ENCODE results near the gene TUT7.
"Not testable (repeated sequence)": the region's sequence is repeated elsewhere in the genome, so short reads cannot be mapped to it uniquely, and the experiment has no call there.

The TUT7 gene

DNA sequence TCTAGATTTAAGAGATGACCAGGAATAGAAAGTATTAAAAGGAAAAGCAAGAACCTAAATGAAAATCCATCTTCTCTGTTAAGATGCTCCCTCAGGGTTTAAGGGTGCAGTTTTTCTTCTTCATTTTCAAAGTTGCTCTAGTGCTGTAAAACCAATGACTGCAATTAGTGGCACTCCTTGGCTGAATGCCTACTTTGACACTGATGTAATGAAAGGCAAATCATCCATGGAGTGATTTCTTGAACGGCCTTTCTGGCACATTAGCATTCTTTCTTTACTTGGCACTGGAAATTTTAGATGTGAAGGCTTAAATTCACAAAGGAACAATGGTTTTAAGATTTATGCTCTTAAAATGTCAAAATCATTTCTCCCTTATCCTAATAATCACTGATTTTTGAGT, 52.5 kb downstream of the TUT7 start:
- DNase-seq (ENCODE audit: low read depth, low spot score): no peak

DNA sequence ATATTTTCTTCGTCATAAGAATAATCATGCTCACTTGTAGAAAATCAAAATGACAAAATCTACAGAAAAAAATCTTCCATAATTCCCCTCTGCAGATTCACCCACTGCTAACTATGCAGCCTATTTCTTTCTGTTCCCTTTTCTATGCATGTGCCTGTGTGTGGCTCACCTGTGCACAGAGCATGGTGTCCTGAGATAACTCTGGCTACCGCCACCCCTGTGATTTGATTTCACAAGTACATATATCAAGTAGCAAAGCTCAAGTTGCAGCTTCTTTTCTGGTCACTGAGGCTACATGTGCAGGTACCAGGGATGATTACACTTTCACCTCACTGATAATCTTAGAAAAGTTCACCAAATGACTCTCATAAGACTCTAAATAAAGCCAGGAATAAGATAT, 53.5 kb downstream of the TUT7 start:
- DNase-seq (ENCODE audit: low read depth, low spot score): no peak

DNA sequence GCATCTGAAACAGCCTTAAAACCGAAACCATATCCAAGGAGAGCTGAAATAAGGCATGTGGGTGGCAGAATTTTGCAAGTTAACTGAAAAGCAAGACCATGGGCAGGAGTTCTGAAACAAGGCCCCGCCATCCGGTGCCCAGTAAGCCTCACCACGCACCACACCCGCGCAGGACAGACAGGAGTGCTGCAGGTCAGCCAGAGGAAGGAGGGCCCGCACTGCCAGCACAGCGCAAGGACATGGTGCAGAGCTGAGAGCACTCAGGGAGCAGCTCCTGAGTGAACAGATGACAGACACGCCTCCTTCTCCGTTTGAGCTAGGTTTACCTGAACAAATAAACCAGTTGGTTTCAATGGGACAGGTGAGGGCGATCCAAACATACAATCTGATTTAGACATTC, 55.3 kb downstream of the TUT7 start:
- no peak for DNase-seq (ENCODE audit: low read depth, low spot score)

DNA sequence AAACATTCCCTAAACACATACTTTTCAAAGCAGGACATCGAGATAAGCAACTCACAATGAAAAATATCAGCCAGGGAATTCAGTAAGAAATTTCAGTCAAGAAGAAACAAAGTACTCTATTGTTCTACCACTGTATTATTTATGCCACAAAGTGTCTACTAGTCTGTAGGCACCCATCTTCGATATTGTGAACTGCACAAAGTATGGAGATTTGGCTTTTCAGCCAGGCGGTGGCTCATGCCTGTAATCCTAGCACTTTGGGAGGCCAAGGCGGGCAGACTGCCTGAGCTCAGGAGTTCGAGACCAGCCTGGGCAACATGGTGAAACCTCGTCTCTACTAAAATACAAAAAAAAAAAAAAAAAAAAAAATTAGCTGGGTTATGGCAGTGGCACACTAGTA, 63.9 kb downstream of the TUT7 start:
- not testable (repeated sequence) for DNase-seq (ENCODE audit: low read depth, low spot score)

DNA sequence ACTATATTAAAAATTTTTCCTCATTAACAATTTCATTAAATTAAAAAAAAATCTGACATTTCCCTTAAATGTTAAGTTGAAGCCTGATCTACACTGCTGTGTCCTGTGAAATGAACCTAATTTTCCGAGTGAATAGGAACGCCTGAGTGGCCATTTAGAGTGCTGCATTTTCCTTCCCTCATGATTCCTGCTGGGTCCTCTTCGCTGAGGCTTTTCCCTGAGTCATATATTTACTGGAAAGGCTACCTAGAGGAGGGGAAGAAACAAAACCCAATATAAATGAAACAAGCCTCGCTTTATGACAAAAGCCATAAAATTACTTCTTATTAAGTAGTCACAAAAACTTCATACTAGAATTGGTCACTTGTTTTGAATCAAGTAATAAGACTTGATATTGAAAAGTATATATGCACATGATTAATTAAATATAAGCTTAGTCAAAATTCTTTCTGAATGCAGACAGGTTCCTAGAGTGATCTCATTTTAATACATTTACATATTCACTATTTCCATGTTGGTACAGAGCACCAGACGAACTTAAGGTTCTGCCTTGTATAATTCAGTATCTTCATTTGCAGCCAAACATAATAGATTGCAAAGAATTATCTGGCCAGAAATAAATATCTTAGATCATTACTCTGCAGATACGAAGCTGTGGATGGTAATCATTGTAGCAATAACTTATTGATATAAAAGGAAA, 65.6 kb downstream of the TUT7 start:
- no peak for DNase-seq (ENCODE audit: low read depth, low spot score)

DNA sequence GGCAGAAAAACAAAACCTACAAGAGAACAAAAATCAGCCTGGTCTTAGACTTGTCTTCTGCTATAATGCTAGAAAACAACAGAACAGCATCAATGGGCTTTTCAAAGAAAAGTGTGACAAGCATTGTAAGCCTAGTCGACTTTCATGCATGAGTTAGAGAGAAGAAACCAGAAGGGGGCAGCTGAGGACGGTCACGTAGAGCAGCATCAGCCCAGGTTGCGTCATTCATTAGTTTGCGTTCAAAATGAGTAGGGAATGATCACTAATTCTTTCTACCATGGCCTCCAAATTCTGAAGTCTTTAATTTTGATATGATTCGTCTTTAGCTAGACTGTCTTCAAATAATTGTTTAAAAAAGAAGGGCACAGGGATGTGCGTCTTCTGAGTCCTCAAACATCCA, 67.2 kb downstream of the TUT7 start:
- DNase-seq (ENCODE audit: low read depth, low spot score): no peak

DNA sequence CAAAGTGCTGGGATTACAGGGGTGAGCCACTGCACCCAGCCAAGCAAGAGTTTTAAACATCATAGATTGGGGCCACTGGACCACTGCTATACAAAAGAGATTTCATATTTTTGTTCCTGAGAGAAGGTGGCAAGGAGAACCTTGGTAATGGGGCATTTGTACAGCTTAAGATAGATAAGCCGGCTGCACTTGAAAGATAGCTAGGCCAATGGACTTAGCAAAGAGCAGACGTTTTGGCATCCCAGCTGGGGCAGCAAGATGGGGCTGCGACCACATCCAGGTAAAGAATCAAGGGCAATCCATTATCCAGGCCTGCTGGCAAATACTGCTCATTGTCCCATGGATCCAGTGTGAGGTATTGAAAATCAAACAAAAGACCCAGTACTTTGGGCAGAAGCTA, 67.9 kb downstream of the TUT7 start:
- no peak for DNase-seq (ENCODE audit: low read depth, low spot score)

DNA sequence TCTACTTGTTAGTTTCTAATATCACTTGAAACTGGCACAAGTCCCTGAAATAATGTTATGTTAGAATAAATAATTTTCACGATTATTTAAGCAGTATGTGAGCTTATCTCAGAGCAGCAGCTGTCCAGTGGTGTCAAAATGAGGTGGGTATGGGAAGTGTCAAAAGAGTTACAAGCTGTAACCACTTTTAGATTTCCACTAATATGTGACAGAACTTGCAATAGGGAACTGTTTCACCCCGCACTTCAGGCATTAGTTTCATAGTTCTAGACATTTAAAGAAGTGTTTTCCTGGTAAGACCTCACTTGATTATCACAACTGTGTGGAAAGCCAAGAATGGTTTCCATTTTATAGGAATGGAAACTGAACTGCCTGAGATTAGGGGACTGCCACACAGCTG, 68.9 kb downstream of the TUT7 start:
- no peak for DNase-seq (ENCODE audit: low read depth, low spot score)

DNA sequence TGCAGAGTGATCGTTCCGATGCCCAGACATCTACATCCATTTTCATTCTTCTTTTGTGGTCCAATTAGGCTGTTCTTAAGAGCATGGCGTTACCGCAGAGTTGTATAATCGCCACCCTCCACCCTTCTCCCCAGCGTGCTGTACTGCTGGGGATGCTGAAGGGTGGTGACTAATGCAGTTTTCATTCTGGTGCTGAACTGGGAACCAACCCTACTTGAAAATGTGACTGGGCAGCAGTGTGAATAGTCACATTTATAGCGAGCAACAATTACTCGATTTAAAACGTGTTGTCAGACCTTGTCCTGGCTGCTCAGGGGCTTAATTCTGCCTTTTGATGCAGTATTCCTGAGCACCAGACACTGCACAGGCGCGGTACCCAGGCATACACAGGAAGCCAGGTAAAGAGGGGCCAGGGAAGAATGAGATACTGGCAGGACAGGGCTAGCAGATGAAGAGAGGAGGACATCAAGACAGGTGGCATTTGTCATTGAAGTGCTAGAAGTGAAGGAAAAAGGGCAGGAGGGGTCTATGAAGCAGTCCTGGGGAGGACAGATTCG, 71.2 kb downstream of the TUT7 start:
- no peak for DNase-seq (ENCODE audit: low read depth, low spot score)

DNA sequence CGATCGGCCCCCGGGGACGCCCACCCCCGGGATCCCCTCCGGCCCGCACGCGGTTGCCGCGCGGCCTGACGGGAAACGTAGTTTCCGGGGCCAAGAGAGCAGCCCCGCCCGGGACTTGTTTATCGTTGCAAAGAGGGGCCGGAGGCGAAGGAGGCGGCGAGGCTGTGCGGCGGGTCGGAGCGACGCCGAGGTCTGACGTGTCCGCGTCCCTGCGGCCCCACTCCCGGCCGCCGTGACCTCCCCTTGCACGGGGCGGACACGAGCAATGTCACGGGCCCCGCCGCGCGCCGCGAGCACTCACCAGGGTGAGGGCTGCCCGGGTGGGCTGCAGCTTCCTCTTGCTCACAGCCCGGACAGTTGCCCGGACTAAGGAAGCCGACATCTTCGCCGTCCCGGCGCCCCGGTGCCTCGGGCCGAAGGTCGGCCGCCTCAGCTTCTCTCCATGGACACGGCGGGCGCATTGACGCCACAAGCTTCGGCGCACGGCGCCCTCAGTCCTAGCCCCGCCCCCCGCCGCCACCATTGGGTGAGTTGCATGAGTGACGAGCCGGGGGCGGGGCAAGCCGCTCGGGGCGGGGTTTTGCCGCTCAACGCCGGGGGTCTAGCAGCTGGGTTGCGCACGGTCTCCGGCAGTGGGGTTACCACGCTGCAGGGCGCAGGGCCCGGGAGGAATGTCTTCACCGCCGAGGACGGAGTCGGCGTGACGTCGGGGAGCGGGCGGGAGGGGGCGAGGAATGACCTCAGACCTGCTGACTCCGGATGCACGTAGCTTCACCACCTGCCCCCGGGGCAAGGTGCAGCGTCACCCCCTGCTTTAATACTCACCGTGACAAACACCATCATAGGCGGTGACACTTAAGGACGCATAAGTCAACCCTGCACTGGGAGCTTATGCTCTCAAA, 71.9 kb downstream of the TUT7 start, which contains the start of gene ISCA1:
Gene ISCA1, minus strand, starts transcription at position 462 of the 902 bp plus-strand sequence. Its CDS starts 80 bp downstream, at position 382.
- DNase-seq (ENCODE audit: low read depth, low spot score): peak; percentile 97

DNA sequence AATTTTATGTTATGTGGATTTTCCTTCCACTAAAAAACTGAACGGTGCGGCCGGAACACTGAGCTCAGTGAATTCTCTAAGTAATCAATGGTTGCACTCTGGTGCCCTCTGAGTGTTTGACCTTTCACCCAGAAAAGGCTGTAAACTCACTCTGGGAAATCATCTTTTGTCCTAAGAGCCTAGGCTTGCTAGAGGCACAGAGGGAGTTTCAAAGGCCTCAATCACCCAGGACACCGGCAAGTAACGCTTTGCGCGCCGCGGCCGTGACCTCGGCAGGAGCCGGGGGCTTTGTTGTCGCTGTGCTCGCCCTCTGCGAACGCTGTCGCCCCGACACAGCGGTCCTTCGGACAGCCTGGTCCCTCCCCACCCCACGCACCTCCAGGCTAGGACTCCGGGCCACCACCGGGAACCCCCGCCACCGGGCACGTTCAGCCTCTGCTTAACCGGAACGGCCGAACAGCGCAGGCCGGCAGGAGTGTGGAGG, 72.6 kb downstream of the TUT7 start:
- DNase-seq (ENCODE audit: low read depth, low spot score): no peak

DNA sequence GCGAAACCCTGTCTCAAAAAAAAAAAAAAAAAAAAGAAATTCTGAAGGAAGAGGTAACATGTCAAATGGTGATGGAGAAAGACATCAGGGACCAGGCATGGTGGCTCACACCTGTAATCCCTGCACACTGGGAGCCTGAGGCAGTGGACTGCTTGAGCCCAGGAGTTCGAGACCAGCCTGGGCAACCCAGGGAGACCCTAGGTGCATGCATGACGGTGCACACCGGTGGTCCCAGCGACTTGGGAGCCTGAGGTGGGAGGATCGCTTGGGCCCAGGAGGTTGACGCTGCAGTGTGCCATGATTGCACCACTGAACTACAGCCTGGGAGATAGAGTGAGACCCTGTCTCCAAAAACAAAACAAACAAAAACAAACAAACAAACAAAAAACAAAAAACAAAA, 73.6 kb downstream of the TUT7 start:
- DNase-seq (ENCODE audit: low read depth, low spot score): no peak

DNA sequence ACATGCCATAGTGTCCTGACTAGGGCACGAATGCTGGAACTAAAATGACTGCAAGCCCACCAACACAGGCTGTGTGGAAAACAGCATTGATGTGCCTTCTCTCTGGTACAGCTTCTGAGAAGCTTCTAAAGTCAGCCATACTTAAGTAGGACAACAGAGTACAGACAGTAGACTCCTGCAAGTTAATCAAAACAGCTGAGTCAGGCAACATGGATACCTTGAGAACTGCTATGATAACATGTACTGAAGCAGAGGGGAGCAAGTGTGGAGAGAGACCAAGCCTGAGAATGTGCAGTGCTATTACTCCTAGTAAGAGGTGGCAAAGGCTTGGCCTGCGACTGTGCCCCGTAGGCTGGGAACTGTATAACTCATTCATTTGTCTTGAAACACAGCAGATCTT, 74.4 kb downstream of the TUT7 start:
- DNase-seq (ENCODE audit: low read depth, low spot score): no peak

DNA sequence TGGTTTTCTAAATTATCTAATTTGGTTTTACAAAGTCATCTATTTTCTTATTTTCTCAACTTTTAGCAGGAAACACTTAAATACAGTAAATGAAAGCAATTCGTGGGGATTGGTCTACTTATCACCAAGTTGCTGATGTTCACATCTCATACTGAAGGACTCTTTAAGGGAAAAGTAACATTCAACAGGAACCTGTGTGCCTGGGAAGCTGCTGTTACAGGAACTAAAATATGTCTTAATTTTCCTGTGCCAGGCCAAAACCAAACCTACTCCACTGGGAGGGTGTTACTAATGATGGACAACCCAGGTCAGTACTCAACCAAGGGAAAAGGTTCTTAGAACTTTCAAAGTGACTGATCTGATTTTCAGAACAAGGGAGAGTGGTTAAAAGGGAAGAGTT, 77.1 kb downstream of the TUT7 start:
- no peak for DNase-seq (ENCODE audit: low read depth, low spot score)

DNA sequence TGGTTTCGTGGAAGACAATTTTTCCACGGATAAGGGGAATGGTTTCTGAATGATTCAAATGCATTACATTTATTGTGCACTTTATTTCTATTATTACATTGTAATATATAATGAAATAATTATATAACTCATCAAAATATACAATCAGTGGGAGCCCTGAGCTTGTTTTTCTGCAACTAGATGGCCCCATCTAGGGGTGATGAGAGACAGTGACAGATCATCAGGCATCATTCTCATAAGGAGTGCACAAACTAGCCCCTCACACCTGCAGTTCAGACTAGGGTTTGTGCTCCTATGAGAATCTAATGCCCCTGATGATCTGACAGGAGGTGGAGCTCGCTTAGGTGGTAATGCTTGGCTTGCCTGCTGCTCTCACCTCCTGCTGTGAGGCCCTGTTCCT, 78.2 kb downstream of the TUT7 start:
- no peak for DNase-seq (ENCODE audit: low read depth, low spot score)

DNA sequence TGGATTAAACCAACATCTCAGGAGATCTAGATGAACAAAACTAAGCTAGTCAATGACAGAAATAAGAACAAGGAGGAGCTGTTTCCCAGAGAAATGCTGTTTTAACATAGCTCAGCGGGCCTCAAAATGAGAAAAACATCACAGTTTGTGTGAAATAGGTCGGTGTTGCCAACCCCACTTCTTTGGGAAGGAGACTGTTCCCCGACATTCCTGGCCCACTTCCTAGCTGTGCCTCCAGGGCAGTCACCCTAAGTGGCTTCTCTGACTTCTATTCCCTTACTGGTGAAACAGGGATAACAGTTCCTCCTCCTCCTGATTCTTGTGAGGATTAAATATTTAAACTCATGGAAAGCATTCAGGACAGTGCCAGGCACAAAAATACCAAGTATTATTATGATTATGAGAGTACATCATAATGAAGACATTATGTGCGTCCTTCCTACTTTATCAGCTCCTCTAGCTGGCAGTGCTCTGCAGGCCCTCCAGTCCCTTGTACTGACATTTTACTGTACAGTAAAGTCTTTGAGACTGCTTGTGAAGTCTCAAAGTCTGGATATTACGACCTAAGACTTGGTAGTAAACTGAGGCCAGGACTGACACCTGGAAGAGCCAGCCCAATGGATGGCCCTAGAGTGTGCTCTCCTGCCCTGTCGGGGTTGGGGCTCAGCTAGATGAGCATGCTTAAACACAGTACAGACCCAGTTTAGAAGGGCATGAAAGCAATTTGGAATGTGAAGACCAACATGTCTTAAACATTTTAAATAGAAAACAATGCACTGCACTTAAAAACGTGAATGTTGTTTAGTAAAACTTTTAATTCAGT, 79.2 kb downstream of the TUT7 start:
- DNase-seq (ENCODE audit: low read depth, low spot score): no peak

DNA sequence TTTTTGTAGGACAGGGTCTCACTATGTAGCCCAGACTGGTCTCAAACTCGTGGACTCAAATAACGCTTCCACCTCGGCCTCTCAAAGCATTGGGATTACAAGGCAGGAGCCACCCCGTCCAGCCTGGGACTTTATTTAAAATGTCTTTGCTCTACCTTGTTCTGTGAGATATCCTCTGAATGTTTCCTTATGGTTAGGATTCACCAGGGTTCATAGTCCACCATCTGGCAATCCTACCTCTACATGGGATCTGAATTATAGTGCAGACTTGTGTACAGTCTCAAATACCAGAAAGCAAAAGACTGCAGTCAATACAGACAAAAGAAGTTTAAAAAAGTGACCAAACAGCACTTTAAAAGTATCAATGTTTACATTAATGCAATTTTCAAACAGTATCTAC, 82.0 kb downstream of the TUT7 start:
- DNase-seq (ENCODE audit: low read depth, low spot score): no peak

DNA sequence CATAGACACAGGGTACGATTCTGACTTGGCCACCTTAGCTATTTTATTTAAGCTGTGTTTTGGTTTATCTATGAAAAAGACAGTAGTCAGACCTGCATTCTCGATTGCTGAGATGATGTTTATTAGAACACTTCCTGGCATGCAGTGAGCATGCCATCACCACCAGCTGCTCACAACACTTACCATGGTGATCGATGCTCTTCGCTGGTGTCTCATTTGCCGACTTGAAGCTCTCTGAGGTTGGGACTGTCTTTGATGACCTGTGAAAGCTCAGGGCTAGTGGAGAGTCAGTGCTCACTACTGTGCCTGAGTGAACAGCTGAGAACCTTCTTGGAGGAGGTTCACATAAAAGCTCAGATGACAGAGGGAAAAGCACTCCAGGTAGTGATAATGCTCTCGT, 90.3 kb downstream of the TUT7 start:
- DNase-seq (ENCODE audit: low read depth, low spot score): no peak

DNA sequence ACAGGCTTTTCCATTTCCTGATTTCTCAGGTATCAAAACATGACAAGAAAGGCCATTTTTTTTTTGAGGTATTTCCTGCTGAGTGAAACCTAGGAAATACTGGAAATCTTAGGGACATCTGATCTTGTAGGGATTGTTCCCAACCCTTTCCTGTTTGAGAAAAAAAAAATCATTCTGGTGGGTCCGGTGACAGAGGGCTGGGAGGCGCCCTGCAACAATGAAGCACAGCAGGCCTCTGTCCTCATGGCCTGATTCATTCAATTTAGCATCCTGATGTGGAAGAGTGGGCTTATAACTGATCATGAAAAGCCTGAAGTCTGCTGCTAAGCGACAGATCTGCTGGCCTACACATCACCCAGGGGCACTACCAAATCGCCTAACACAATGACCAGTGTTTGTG, 91.7 kb downstream of the TUT7 start:
- DNase-seq (ENCODE audit: low read depth, low spot score): no peak

DNA sequence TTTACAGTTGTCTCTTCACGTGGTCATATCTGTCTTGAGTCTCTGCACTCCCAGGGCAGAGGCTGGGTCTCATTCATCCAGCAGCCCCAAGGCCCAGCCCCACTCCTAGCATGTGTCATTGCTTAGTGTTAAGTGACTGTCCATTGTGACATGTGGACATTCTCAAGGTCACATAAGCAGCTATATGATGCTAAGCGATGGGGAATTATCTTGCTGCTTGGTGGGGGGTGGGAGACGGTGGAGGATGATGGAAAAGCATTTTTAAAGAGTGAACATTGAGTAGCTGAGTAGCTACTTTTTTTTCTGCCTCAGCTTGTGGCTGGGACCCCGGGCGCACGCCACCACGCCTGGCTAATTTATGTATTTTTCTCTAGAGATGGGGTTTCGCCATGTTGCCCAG, 94.7 kb downstream of the TUT7 start, which contains the start of gene C9orf153:
Gene C9orf153, minus strand, starts transcription at position 101 of the 400 bp plus-strand sequence. CDS start 30,054 bp downstream, outside the sequence.
- no peak for DNase-seq (ENCODE audit: low read depth, low spot score)

DNA sequence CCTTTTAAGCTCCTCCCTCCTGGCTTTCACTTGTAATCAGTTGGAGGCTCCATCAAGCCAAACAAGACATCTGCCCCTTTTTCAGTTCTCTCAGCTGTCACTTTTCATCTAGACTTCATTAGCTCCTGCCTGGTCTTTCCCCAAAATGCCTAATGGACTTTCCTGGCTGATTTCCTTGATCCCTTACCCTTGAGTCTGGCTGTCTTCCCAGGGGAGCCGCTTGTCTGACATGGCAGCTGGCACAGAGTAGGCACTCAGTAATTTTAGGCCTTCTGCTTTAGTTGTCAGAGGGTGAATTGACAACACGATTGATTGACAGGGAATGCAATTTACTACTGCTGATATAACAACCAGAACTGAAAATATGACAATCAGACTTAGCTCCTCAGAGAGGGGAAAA, 96.8 kb downstream of the TUT7 start:
- DNase-seq (ENCODE audit: low read depth, low spot score): no peak

DNA sequence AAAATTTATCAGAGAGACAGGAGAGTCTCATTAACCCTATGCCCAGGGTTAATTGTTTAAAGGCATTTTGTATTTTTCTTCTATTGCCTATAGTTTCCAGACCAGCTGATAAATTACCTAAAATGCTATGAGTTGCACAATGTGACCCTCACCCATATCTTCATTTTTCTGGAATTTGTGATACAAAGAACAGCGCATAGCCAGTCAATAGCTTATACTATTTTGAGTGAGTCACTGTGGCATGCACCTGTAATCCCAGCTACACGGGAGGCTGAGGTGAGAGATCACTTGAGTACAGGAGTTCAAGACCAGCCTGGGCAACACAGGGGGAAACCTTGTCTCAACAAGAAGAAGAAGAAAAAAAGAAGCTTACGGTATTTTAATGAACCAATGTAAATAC, 97.6 kb downstream of the TUT7 start:
- DNase-seq (ENCODE audit: low read depth, low spot score): no peak
